ENCODE results near the gene STXBP5L.

STXBP5L gene

GRCh38 chr3:120909602-120909878 lies 1.5 kb downstream of the STXBP5L start:
- H3K27me3 Mint-ChIP-seq: peaks cover 73% of the 10 kb centered on the region

GRCh38 chr3:120926146-120926545 lies 18.1 kb downstream of the STXBP5L start:
- ATAC-seq (replicated peaks; ENCODE audit: extremely low read depth, poor library complexity, severe bottlenecking): no peak
- Mint-ChIP-seq H3K4me3 (no peak overlapping the region), H3K4me1 (no peaks in the 10 kb centered on the region), H3K27ac (ENCODE audit: low read depth) (no peak overlapping the region), H3K36me3 (ENCODE audit: insufficient read depth) (no peaks in the 10 kb centered on the region), H3K27me3 (no peaks in the 10 kb centered on the region), H3K9me3 (peaks cover 10% of the 10 kb centered on the region)
- no peak for DNase-seq (ENCODE audit: low spot score in 2 of 2)

More at GRCh38 chr3:120909602-120909878, 1.5 kb downstream of the STXBP5L start:
- Mint-ChIP-seq H3K4me1 (peaks cover 13% of the 10 kb centered on the region), H3K27ac (ENCODE audit: low read depth) (no peak overlapping the region), H3K9me3 (no peaks in the 10 kb centered on the region), H3K36me3 (ENCODE audit: insufficient read depth) (no peaks in the 10 kb centered on the region), H3K4me3 (no peak overlapping the region)
- ATAC-seq (replicated peaks; ENCODE audit: extremely low read depth, poor library complexity, severe bottlenecking) (no peak), DNase-seq (ENCODE audit: low spot score in 2 of 2) (no peak)

- ATAC-seq (replicated peaks; ENCODE audit: extremely low read depth, poor library complexity, severe bottlenecking) (no peak), DNase-seq (ENCODE audit: low spot score in 2 of 2) (no peak)
- Mint-ChIP-seq H3K36me3 (ENCODE audit: insufficient read depth) (no peaks in the 10 kb centered on the region), H3K9me3 (peaks cover 10% of the 10 kb centered on the region), H3K27ac (ENCODE audit: low read depth) (no peak overlapping the region), H3K27me3 (no peaks in the 10 kb centered on the region), H3K4me1 (no peaks in the 10 kb centered on the region), H3K4me3 (no peak overlapping the region)
Measured at GRCh38 chr3:120928991-120929390, 21.0 kb downstream of the STXBP5L start.

- no peaks in the 10 kb centered on the region for H3K4me1 Mint-ChIP-seq
- H3K27me3 Mint-ChIP-seq: no peaks in the 10 kb centered on the region
- no peaks in the 10 kb centered on the region for H3K36me3 Mint-ChIP-seq (ENCODE audit: insufficient read depth)
- no peak overlapping the region for H3K4me3 Mint-ChIP-seq
- H3K27ac Mint-ChIP-seq (ENCODE audit: low read depth): no peak overlapping the region
- ATAC-seq (replicated peaks; ENCODE audit: extremely low read depth, poor library complexity, severe bottlenecking) (no peak), DNase-seq (ENCODE audit: low spot score in 2 of 2) (no peak)
- H3K9me3 Mint-ChIP-seq: peaks cover 10% of the 10 kb centered on the region
Measured at GRCh38 chr3:120931593-120931992, 23.6 kb downstream of the STXBP5L start.

GRCh38 chr3:120956143-120956542 lies 48.1 kb downstream of the STXBP5L start:
- no peak for ATAC-seq (replicated peaks; ENCODE audit: extremely low read depth, poor library complexity, severe bottlenecking)
- Mint-ChIP-seq H3K9me3 (peaks cover 11% of the 10 kb centered on the region), H3K27me3 (no peaks in the 10 kb centered on the region)

GRCh38 chr3:120982608-120983320 lies 74.8 kb downstream of the STXBP5L start:
- Mint-ChIP-seq H3K36me3 (ENCODE audit: insufficient read depth) (no peaks in the 10 kb centered on the region), H3K27me3 (no peaks in the 10 kb centered on the region), H3K9me3 (peaks cover 36% of the 10 kb centered on the region), H3K4me1 (no peaks in the 10 kb centered on the region), H3K27ac (ENCODE audit: low read depth) (no peak overlapping the region), H3K4me3 (no peak overlapping the region)
- DNase-seq (ENCODE audit: low spot score in 2 of 2) (no peak), ATAC-seq (replicated peaks; ENCODE audit: extremely low read depth, poor library complexity, severe bottlenecking) (no peak)

More at GRCh38 chr3:120956143-120956542, 48.1 kb downstream of the STXBP5L start:
- Mint-ChIP-seq H3K4me3 (no peak overlapping the region), H3K27ac (ENCODE audit: low read depth) (no peak overlapping the region), H3K36me3 (ENCODE audit: insufficient read depth) (no peaks in the 10 kb centered on the region), H3K4me1 (no peaks in the 10 kb centered on the region)
- no peak for DNase-seq (ENCODE audit: low spot score in 2 of 2)

GRCh38 chr3:120983321-120983665 lies 75.3 kb downstream of the STXBP5L start:
- no peak overlapping the region for H3K4me3 Mint-ChIP-seq
- peaks cover 31% of the 10 kb centered on the region for H3K9me3 Mint-ChIP-seq

GRCh38 chr3:120983841-120984240 lies 75.8 kb downstream of the STXBP5L start:
- no peaks in the 10 kb centered on the region for H3K36me3 Mint-ChIP-seq (ENCODE audit: insufficient read depth)
- DNase-seq (ENCODE audit: low spot score in 2 of 2): no peak
- H3K27ac Mint-ChIP-seq (ENCODE audit: low read depth): no peak overlapping the region
- no peaks in the 10 kb centered on the region for H3K27me3 Mint-ChIP-seq
- no peak for ATAC-seq (replicated peaks; ENCODE audit: extremely low read depth, poor library complexity, severe bottlenecking)
- peaks cover 30% of the 10 kb centered on the region for H3K9me3 Mint-ChIP-seq
- no peaks in the 10 kb centered on the region for H3K4me1 Mint-ChIP-seq
- H3K4me3 Mint-ChIP-seq: no peak overlapping the region

More at GRCh38 chr3:120983321-120983665, 75.3 kb downstream of the STXBP5L start:
- no peak for DNase-seq (ENCODE audit: low spot score in 2 of 2)
- ATAC-seq (replicated peaks; ENCODE audit: extremely low read depth, poor library complexity, severe bottlenecking): no peak
- Mint-ChIP-seq H3K4me1 (no peaks in the 10 kb centered on the region), H3K27me3 (no peaks in the 10 kb centered on the region), H3K36me3 (ENCODE audit: insufficient read depth) (no peaks in the 10 kb centered on the region), H3K27ac (ENCODE audit: low read depth) (no peak overlapping the region)

- no peak overlapping the region for H3K4me3 Mint-ChIP-seq
- no peak for ATAC-seq (replicated peaks; ENCODE audit: extremely low read depth, poor library complexity, severe bottlenecking)
- no peak overlapping the region for H3K27ac Mint-ChIP-seq (ENCODE audit: low read depth)
- H3K4me1 Mint-ChIP-seq: no peaks in the 10 kb centered on the region
- H3K36me3 Mint-ChIP-seq (ENCODE audit: insufficient read depth): no peaks in the 10 kb centered on the region
- no peaks in the 10 kb centered on the region for H3K27me3 Mint-ChIP-seq
- H3K9me3 Mint-ChIP-seq: peaks cover 23% of the 10 kb centered on the region
- no peak for DNase-seq (ENCODE audit: low spot score in 2 of 2)
Measured at GRCh38 chr3:120985242-120985641, 77.2 kb downstream of the STXBP5L start.

- DNase-seq (ENCODE audit: low spot score in 2 of 2) (no peak), ATAC-seq (replicated peaks; ENCODE audit: extremely low read depth, poor library complexity, severe bottlenecking) (no peak)
- no peak overlapping the region for H3K4me3 Mint-ChIP-seq
- H3K27me3 Mint-ChIP-seq: no peaks in the 10 kb centered on the region
- H3K4me1 Mint-ChIP-seq: no peaks in the 10 kb centered on the region
- no peak overlapping the region for H3K27ac Mint-ChIP-seq (ENCODE audit: low read depth)
- peaks cover 16% of the 10 kb centered on the region for H3K9me3 Mint-ChIP-seq
- H3K36me3 Mint-ChIP-seq (ENCODE audit: insufficient read depth): no peaks in the 10 kb centered on the region
Measured at GRCh38 chr3:120988994-120989393, 81.0 kb downstream of the STXBP5L start.

GRCh38 chr3:121018917-121019321 lies 110.9 kb downstream of the STXBP5L start:
- DNase-seq (ENCODE audit: low spot score in 2 of 2) (no peak), ATAC-seq (replicated peaks; ENCODE audit: extremely low read depth, poor library complexity, severe bottlenecking) (no peak)
- Mint-ChIP-seq H3K27ac (ENCODE audit: low read depth) (no peak overlapping the region), H3K36me3 (ENCODE audit: insufficient read depth) (no peaks in the 10 kb centered on the region), H3K9me3 (peaks cover 35% of the 10 kb centered on the region), H3K27me3 (no peaks in the 10 kb centered on the region), H3K4me1 (no peaks in the 10 kb centered on the region), H3K4me3 (no peak overlapping the region)

- no peak for ATAC-seq (replicated peaks; ENCODE audit: extremely low read depth, poor library complexity, severe bottlenecking)
Measured at GRCh38 chr3:121063628-121064027, 155.6 kb downstream of the STXBP5L start.

GRCh38 chr3:121064121-121064520 lies 156.1 kb downstream of the STXBP5L start:
- Mint-ChIP-seq H3K27ac (ENCODE audit: low read depth) (no peak overlapping the region), H3K36me3 (ENCODE audit: insufficient read depth) (no peaks in the 10 kb centered on the region), H3K4me3 (no peak overlapping the region), H3K4me1 (no peaks in the 10 kb centered on the region), H3K27me3 (no peaks in the 10 kb centered on the region), H3K9me3 (peaks cover 21% of the 10 kb centered on the region)
- DNase-seq (ENCODE audit: low spot score in 2 of 2) (no peak), ATAC-seq (replicated peaks; ENCODE audit: extremely low read depth, poor library complexity, severe bottlenecking) (no peak)

More at GRCh38 chr3:121063628-121064027, 155.6 kb downstream of the STXBP5L start:
- H3K9me3 Mint-ChIP-seq: peaks cover 21% of the 10 kb centered on the region
- H3K4me1 Mint-ChIP-seq: no peaks in the 10 kb centered on the region
- no peak overlapping the region for H3K27ac Mint-ChIP-seq (ENCODE audit: low read depth)
- H3K4me3 Mint-ChIP-seq: no peak overlapping the region
- DNase-seq (ENCODE audit: low spot score in 2 of 2): no peak
- no peaks in the 10 kb centered on the region for H3K36me3 Mint-ChIP-seq (ENCODE audit: insufficient read depth)
- no peaks in the 10 kb centered on the region for H3K27me3 Mint-ChIP-seq
